ENCODE measurements around the gene FOXL2.
"Not testable (repeated sequence)": the region's sequence is repeated elsewhere in the genome, so short reads cannot be mapped to it uniquely, and the experiment has no call there.

The FOXL2 gene

DNA sequence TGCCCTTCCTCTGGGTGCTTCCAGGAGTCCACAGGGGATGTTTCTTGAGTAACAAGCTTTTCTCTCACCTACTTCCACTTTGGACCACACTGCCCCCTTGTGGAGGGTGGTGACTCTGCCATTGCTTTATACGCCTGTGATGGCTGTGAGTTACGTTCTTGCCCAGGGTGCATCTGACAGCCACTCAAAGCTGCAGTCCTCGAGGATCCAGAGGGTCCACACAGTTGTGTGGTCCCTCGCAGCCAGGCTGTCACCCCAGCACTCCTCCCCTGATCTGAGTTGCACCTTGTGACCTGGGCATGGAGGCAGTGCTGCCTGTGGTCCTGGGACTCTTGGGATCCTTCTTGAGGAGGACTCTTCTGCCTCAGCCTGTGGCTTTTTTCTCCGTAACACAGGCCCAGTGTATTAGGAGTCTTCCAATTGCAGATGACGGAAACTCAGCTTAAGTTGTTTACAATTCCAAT lies 23.4 kb downstream of the FOXL2 start:
- DNase-seq = peak; percentile 89 to 92

DNA sequence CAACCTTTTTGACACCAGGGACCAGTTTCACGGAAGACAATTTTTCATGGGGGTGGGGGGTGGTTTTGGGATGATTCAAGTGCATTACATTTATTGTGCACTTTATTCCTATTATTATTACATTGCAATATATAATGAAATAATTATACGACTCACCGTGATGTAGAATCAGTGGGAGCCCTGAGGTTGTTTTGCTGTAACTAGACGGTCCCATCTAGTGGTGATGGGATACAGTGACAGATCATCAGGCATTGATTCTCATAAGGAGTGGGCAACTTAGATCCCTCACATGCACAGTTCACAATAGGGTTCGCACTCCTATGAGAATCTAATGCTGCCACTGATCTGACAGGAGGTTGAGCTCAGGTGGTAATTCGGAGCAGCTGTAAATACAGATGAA lies 24.5 kb downstream of the FOXL2 start:
- DNase-seq = not testable (repeated sequence)

DNA sequence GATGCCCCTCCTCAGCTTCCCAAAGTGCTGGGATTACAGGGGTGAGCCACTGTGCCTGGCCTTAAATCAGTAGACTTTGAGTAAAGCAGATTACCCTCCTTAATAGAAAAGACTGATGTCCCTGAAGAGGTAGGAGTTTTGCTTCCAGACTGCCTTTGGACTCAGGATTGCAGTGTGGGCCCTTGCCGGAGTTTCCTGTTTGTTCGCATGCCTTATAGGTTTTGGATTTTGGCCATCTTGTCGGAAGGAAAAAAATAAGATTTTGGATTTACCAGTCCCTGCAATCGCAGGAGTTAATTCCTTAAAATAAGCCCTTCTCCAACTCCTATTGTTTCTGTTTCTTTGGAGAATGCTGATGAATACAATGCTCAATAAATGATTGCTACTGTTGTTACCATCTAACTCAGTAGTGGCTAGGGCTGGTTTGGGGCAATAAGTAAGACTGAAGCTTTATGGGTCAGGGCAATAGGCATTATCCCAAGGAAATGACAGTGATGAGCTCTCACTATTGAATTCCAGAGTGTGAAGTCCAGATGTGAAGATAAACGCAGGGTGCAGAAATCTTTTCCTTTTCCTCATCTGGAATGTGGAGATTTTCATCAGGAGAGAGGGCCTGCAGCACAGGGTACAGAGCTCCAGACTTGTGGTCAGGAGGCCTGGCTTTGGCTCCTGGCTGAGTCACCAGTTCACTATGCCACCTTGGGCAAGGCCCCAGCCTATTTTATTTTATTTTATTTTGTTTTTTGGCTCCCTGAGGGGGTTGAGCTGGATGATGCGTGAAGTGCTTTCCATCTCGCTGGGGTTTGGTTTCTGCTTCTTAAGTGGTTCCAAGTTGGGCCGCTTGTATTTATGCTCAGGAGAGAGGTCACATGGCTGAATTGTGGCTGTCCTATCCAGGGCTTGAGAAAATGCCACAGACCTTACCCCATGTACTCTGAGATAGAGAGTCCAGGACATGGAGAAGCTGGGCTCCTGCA lies 25.3 kb downstream of the FOXL2 start:
- DNase-seq = no peak

GRCh38 chr3:138919325-138919724 lies 27.6 kb downstream of the FOXL2 start:
- no peak for DNase-seq

- DNase-seq = no peak
These were observed 30.1 kb downstream of the FOXL2 start for GRCh38 chr3:138916824-138917223.

- peak; percentile 88 to 92 for DNase-seq
These were observed 31.1 kb downstream of the FOXL2 start for GRCh38 chr3:138915503-138916498.

DNA sequence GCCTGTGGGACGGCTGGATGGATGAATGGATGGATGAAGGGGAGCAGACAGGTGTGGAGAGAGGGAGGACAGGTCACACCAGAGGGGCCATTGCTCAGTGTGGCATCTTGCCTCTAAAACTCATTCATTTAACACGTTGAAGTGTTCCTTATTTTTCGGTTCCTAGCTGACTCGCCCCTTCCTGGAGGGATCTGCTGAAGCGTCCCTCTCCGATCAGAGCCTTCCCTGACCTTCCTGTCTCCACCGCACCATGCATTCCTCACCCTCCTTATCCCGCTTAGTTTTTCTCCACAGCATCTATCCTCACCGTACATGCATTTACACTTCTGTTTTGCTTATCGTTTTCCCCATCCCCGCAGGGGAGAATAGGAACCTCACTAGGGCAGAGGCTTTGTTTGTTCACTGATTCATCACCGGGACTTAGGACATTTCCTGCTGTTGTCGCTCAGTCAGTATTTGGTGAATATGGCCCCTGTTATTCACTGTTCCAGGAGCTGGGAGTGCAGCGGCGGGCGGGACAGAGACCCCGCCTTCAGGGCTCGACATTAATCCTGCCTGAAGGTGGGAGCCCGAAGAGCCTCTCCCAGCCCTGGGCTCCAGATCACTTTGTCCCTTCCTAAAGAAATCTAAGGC lies 32.0 kb downstream of the FOXL2 start:
- DNase-seq = no peak

GRCh38 chr3:138913766-138914165 lies 33.2 kb downstream of the FOXL2 start:
- no peak for DNase-seq

DNA sequence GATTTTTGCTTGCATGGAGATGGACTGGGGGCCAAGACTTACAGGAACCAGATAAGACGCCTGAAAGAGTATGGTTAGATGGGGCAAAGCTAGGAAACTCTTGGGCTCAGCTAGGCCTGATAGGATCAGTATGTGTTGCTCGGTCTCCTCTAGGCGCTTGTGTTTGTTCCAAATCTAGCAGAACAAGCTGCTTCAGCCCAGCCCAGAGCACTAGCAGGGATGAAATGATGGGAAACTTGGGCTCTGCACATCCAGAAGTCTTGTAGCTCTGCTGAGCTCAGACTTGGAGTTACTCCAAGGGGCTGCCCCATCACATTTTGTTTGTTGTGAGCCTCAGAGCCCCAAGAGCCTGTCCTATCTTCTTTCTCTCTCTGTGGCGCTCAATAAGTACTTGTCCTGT lies 34.7 kb downstream of the FOXL2 start:
- DNase-seq = no peak

DNA sequence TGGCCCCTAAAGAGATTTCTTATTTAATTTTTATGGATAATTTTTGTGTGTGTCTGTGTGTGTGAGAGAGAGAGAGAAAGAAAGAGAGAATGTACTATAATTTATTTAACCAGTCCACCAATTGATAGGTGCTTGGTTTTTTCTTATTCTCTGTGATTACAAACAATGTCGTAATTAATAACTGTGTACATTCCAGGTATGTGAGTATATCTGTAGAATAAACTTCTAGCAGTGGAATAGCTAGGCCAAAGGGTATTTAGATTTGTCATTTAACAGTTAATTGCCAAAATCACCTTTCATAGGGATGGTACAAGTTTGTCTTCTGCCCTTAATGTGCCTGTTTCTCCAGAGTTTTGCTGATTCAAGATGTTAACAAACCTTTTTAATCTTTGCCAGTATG lies 35.3 kb downstream of the FOXL2 start:
- DNase-seq = no peak

GRCh38 chr3:138909904-138910303 lies 37.0 kb downstream of the FOXL2 start:
- DNase-seq = no peak

GRCh38 chr3:138908846-138909245 lies 38.1 kb downstream of the FOXL2 start:
- DNase-seq = no peak

GRCh38 chr3:138907539-138907938 lies 39.4 kb downstream of the FOXL2 start:
- DNase-seq = no peak

DNA sequence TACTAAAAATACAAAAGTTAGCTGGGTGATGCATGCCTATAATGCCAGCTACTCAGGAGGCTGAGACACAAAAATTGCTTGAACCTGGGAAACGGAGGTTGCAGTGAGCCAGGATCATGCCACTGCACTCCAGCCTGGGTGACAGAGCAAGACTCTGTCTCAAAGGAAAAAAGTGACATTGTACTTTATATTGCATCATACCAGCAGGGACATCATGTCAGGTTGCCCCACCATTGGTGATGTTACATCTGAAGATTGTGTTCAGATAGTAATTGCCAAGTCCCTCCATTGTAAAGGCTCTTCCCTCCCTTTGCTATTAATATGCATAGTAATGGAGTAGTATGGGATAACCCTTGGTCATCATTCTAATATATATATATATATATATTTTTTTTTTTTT lies 44.8 kb downstream of the FOXL2 start:
- DNase-seq = no peak

GRCh38 chr3:138901567-138901966 lies 45.4 kb downstream of the FOXL2 start:
- DNase-seq = no peak

DNA sequence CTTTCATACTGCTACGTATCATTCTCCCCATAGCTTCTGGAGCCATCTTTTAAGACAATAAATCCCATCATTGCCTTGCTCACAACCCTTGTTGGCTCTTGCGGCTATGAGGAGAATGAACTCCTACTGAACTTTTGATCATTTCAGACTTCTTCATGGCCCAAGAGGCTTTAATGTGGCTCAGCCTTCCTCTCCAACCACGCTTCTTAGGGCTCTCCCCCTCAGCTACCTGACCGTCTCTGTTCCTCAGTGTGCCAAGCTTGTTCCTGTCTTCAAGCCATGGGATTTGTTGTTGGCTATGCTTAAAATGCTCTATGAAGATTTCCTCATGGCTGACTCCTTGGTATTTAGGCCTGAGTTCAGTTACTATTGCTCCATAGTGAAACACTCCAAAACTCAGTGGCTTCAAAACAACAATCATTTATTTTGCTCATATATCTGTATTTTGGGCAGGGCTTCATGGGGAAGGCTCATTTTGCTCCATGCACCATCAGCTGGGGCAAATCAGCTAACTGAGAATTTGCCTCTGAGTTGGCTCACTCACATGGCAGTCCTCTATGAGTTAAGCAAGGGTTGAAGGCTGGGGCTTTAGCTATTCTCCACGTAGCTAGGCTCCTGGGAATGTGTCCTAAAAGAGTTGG lies 47.5 kb downstream of the FOXL2 start:
- DNase-seq = no peak

DNA sequence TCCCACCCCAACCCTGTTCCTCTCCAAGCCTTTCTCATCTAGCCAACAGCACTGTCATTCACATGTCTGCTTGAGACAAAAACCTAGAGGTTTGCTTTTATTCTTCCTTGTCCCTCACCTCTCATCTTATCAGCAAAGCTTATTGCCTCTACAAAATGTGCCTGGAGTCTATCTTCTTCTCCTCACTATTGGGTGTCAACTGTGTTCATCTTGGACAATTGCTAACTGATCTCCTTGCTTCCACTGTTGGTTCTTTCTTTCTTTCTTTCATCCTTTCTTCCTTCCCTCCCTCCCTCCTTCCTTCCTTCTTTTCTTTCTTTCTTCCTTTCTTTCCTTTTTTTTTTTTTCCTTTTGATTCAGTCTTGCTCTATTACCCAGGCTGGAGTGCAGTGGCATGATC lies 48.2 kb downstream of the FOXL2 start:
- DNase-seq = no peak

DNA sequence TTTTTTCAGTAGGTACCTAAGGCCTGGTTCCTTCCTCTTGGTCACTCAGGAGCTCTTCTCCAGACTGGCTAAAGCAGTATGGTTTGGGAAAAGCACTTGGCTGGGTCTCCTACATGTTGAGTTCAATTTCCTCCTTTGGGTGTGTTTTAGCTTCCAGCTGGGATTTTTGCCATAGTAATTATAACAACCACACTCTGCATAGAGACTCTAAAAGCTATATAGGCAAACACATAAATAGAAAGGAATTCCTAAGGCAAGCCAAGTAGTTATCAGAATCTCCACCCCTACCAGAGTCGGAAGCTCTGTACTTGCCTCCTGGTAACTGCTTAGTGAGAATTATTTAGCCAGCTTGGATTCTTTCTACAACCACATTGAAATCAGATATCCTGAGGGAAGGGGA lies 48.6 kb downstream of the FOXL2 start:
- DNase-seq = no peak
